ENCODE results near the gene ATP13A3.

DNA sequence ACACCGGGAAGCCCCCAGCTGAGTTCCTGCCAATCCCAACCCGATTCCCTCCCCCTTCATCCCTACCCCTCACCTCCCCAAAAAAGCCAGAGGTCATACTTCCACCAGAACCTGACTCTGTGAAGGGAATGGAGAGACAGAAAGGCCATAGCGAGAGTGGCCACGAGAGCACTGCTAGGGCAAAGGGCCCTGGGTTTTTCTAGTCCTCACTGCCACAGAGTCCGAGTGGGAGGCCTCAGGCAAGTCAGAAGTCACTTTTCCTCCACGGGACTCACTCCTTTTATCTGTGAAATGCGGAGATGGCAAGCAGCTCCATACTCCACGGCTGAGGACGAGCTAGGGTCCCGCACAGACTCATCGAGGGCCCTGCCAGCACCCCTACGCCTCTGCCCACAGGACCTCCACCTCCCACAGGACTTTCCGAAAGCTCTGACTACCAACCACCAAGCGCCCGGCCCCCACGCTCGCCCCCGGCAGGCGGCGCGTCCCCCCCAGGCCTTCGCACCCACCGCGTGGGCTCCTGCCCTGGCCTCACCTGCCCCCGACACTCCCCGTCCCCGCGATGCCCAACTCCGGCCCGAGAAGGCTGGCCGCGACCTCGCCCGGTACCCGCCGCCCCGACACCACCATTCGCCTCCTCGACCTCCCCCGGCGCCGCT is 792 bp downstream of the ATP13A3 start:
- TF ChIP-seq, protein P1, sequence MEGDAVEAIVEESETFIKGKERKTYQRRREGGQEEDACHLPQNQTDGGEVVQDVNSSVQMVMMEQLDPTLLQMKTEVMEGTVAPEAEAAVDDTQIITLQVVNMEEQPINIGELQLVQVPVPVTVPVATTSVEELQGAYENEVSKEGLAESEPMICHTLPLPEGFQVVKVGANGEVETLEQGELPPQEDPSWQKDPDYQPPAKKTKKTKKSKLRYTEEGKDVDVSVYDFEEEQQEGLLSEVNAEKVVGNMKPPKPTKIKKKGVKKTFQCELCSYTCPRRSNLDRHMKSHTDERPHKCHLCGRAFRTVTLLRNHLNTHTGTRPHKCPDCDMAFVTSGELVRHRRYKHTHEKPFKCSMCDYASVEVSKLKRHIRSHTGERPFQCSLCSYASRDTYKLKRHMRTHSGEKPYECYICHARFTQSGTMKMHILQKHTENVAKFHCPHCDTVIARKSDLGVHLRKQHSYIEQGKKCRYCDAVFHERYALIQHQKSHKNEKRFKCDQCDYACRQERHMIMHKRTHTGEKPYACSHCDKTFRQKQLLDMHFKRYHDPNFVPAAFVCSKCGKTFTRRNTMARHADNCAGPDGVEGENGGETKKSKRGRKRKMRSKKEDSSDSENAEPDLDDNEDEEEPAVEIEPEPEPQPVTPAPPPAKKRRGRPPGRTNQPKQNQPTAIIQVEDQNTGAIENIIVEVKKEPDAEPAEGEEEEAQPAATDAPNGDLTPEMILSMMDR (IDR thresholded peaks at IDR 0.05): peak in 4 of 6 experiments; percentile 17 to 58 (median 26)
- peak in 1 of 4 donors; percentile 36 for TF ChIP-seq POLR2A (IDR thresholded peaks at IDR 0.05)
- no peak for TF ChIP-seq POLR2AphosphoS5 (IDR thresholded peaks at IDR 0.05)

Data from upper lobe of left lung (tissue), 4 donors.